HepG2 (cell line): ENCODE data around the gene OSBPL1A. TPM values are rescaled to one million over a fixed set of nuclear protein-coding genes. Genes with fewer than 3 reads are reported as not detected.
A peak's percentile ranks its signal among the peaks of the same experiment; 100 is the strongest.

ENCODE experiments used
- ATAC-seq: fragments of 200-7000 bp; cut with Tn5 transposase; 3 replicates; pipeline ENCODE4 v1.9.1; 2020; ENCODE audit warnings: mild to moderate bottlenecking, moderate library complexity
- Bru-seq: library from RNA; stranded (reverse); fragments of 400-500 nt; gene quantifications from one replicate; lab custom pipeline; 2021; lab: Mats Ljungman, UMichigan
- BruChase-seq, 2 experiments: library from RNA; stranded (reverse); fragments of 400-500 nt; gene quantifications; one replicate each; lab custom pipeline; 2021; lab: Mats Ljungman, UMichigan
- BruUV-seq: library from RNA; stranded (reverse); fragments of 400-500 nt; replicated peaks from 2 replicates; lab custom pipeline; 2021; lab: Mats Ljungman, UMichigan
- CTCF ChIA-PET: fragments of 300-600 bp; formaldehyde crosslinking; extraction: SDS; loops from one replicate; lab custom pipeline; 2021; ENCODE audit warnings: low total read pairs, inconsistent platforms, low intra/inter-chr PET ratio; lab: Yijun Ruan, JAX
- POLR2A ChIA-PET: fragments of 350-600 bp; sonication (Branson Sonifier 250); formaldehyde crosslinking; loops from one replicate; lab custom pipeline; 2020; ENCODE audit warnings: antibody characterized with exemption, inconsistent platforms; lab: Yijun Ruan, JAX
- DNase-seq: peaks from one replicate; pipeline ENCODE4 v3.0.0-alpha.2; 2015; ENCODE audit warnings: low spot score
- FAIRE-seq: peaks from 3 replicates; lab custom pipeline; 2011; peaks lifted over from hg19 to GRCh38; lab: Jason Lieb, UNC
- H2AFZ ChIP-seq: one replicate; pipeline ENCODE4 v1.6.1; 2011; ENCODE audit warnings: low read length, inconsistent platforms
- H3K27ac ChIP-seq: fragments of 300-600 bp; 3 replicates; pipeline ENCODE4 v1.8.0; 2011; ENCODE audit warnings: mixed run types, mild to moderate bottlenecking, mixed read lengths, low read length, inconsistent platforms; ENCODE audit not compliant: insufficient read depth; ENCODE audit errors: extremely low read length
- H3K27me3 ChIP-seq, 2 experiments: fragments of 200-600 bp in 1 of 2; 2 replicates in 1 of 2; 3 replicates in 1 of 2; pipeline versions ENCODE4 v1.6.0 to v1.8.0; 2011; ENCODE audit warnings: low read length in 2 of 2, mild to moderate bottlenecking in 2 of 2, moderate library complexity in 2 of 2, inconsistent platforms in 1 of 2; ENCODE audit not compliant: insufficient read depth in 2 of 2, control insufficient read depth in 1 of 2
- H3K36me3 ChIP-seq, 2 experiments: fragments of 200-600 bp in 1 of 2; replicated peaks in 1 of 2; 2 replicates in 1 of 2; 3 replicates in 1 of 2; pipeline versions ENCODE4 v1.5.1 to v1.8.0; 2011; ENCODE audit warnings: low read length in 2 of 2, inconsistent platforms in 1 of 2; ENCODE audit not compliant: insufficient read depth in 2 of 2, control insufficient read depth in 1 of 2
- H3K4me1 ChIP-seq: 2 replicates; pipeline ENCODE4 v1.5.1; 2012; ENCODE audit warnings: low read length, inconsistent platforms; ENCODE audit not compliant: insufficient read depth
- H3K4me2 ChIP-seq: 2 replicates; pipeline ENCODE4 v1.6.0; 2011; ENCODE audit warnings: low read depth, low read length, inconsistent platforms
- H3K4me3 ChIP-seq, 3 experiments: fragments of 200-600 bp in 1 of 3; sonication (generic), shearing (Covaris generic) in 1 of 3; replicated peaks in 1 of 3; 2 replicates each; pipeline ENCODE4 v1.5.1; 2011 to 2016; ENCODE audit warnings: low read length in 3 of 3, inconsistent platforms in 2 of 3, low read depth in 2 of 3, mild to moderate bottlenecking in 2 of 3, control low read depth in 1 of 3, mixed read lengths in 1 of 3; ENCODE audit not compliant: insufficient read depth in 1 of 3
- H3K79me2 ChIP-seq: one replicate; pipeline ENCODE4 v1.6.1; 2011; ENCODE audit warnings: low read length, inconsistent platforms; ENCODE audit not compliant: insufficient read depth
- H3K9ac ChIP-seq: 2 replicates; pipeline ENCODE4 v1.6.0; 2011; ENCODE audit warnings: mild to moderate bottlenecking, low read depth, low read length, inconsistent platforms; ENCODE audit not compliant: insufficient read depth
- H3K9me3 ChIP-seq: 2 replicates; pipeline ENCODE4 v1.5.1; 2012; ENCODE audit warnings: mild to moderate bottlenecking, low read length
- H4K20me1 ChIP-seq: 2 replicates; pipeline ENCODE4 v1.6.0; 2011; ENCODE audit warnings: inconsistent platforms, mild to moderate bottlenecking, low read length, moderate library complexity; ENCODE audit not compliant: insufficient read depth
- ATAD3A ChIP-seq: sonication (generic); formaldehyde crosslinking; IDR thresholded peaks from 2 replicates; pipeline ENCODE4 v1.4.0; 2020; ENCODE audit warnings: missing genetic modification reagents
- BHLHE40 ChIP-seq: IDR thresholded peaks from 2 replicates; pipeline ENCODE4 v1.6.1; 2011; ENCODE audit warnings: low read length, improper control_type of control experiment
- GABPB1 ChIP-seq: IDR thresholded peaks from 2 replicates; pipeline ENCODE4 v1.6.1; 2016; ENCODE audit warnings: mild to moderate bottlenecking, missing genetic modification reagents, moderate library complexity, missing compliant biosample characterization
- MTF2 ChIP-seq: sonication (generic); formaldehyde crosslinking; IDR thresholded peaks from 2 replicates; pipeline ENCODE4 v1.5.0; 2020; ENCODE audit warnings: missing genetic modification reagents, borderline replicate concordance
- PHF21A ChIP-seq: sonication (generic); formaldehyde crosslinking; IDR thresholded peaks from 2 replicates; pipeline ENCODE4 v1.5.0; 2020; ENCODE audit warnings: mild to moderate bottlenecking, missing genetic modification reagents
- SP5 ChIP-seq: IDR thresholded peaks from 2 replicates; pipeline ENCODE4 v1.6.1; 2016; ENCODE audit warnings: low read depth, borderline replicate concordance
- ZNF777 ChIP-seq: sonication (generic); formaldehyde crosslinking; IDR thresholded peaks from 2 replicates; pipeline ENCODE4 v1.4.0; 2020; ENCODE audit warnings: missing genetic modification reagents
- WGBS: methylation state at CpG from one replicate; pipeline ENCODE4 v1.1.6; 2017; ENCODE audit warnings: low lambda C conversion rate; 5-methylcytosine and 5-hydroxymethylcytosine counted together
- in situ Hi-C: cut with HindIII; loops from 2 replicates; pipeline ENCODE4 v1.10.0; 2017; ENCODE audit warnings: low pct_unique_long_range_greater_than_20kb; ENCODE audit not compliant: extremely low pct_ligation_motif_present
- intact Hi-C: fragments of 100-400 bp; cut with micrococcal nuclease; formaldehyde crosslinking; loops from one replicate; pipeline ENCODE4 v1.10.0; 2022; ENCODE audit not compliant: unreplicated experiment
- long read RNA-seq, 2 experiments: library from RNA in 1 of 2; library from polyadenylated mRNA in 1 of 2; stranded (forward) in 1 of 2; unstranded in 1 of 2; transcript quantifications; one replicate each; pipeline ENCODE4 v2.0.0, GENCODE V29; 2019 to 2022
- polyA minus RNA-seq, 3 experiments: library from RNA; depleted of rRNA, polyadenylated mRNA; stranded (reverse); fragments of >200 nt; gene quantifications; 2 replicates each; pipeline ENCODE4 v1.2.3, GENCODE V29; 2011; ENCODE audit warnings: low replicate concordance in 1 of 3
- polyA plus RNA-seq, 8 experiments: library from polyadenylated mRNA; depleted of rRNA in 3 of 8; stranded (reverse) in 7 of 8; unstranded in 1 of 8; fragments of >200 nt; fragmentation: Illumina TruSeq in 4 of 8; extraction: Trizol in 4 of 8; gene quantifications; 2 replicates each; pipeline versions ENCODE4 v1.2.1 to v1.2.3, GENCODE V29; 2011 to 2016; ENCODE audit warnings: low read depth in 4 of 8, missing spikeins in 1 of 8, mixed read lengths in 1 of 8; ENCODE audit not compliant: insufficient read depth in 1 of 8
- total RNA-seq, 5 experiments: library from RNA; depleted of rRNA; stranded (reverse); fragments of >200 nt; fragmentation: Illumina TruSeq; extraction: Trizol; gene quantifications; 2 replicates each; pipeline ENCODE4 v1.2.3, GENCODE V29; 2016; ENCODE audit warnings: low read depth in 1 of 5
- TF ChIP-seq, protein P1 (sequence below), 2 experiments: sonication (generic) in 1 of 2; formaldehyde crosslinking in 1 of 2; IDR thresholded peaks; 2 replicates each; pipeline versions ENCODE4 v1.5.1 to v1.6.1; 2011 to 2020; ENCODE audit warnings: borderline replicate concordance in 1 of 2, low read depth in 1 of 2, low read length in 1 of 2, mild to moderate bottlenecking in 1 of 2, missing genetic modification reagents in 1 of 2, moderate library complexity in 1 of 2
- TF ChIP-seq, protein P2 (sequence below): sonication (generic); formaldehyde crosslinking; IDR thresholded peaks from 2 replicates; pipeline ENCODE4 v1.4.0; 2020; ENCODE audit warnings: missing genetic modification reagents

Gene OSBPL1A
- total RNA-seq (2016; rRNA removed; fragmentation: Illumina TruSeq; extraction: Trizol): 0.02 and 0.13 TPM in 2 replicates
- total RNA-seq (2016; cell fraction: cytosol; rRNA removed; fragmentation: Illumina TruSeq; extraction: Trizol; ENCODE audit: low read depth): 0.26 TPM in 1 of 2 replicates, not detected in the other
- total RNA-seq (2016; cell fraction: insoluble cytoplasmic fraction; rRNA removed; fragmentation: Illumina TruSeq; extraction: Trizol): 0.13 TPM in 1 of 2 replicates, not detected in the other
- 0.10 TPM in 1 of 2 replicates, not detected in the other for total RNA-seq (2016; cell fraction: membrane; rRNA removed; fragmentation: Illumina TruSeq; extraction: Trizol)
- total RNA-seq (2016; cell fraction: nucleus; rRNA removed; fragmentation: Illumina TruSeq; extraction: Trizol): not detected in 2 replicates
- not detected in 2 replicates for polyA plus RNA-seq (2011; rRNA removed)
- polyA plus RNA-seq (2011; cell fraction: cytosol; rRNA removed): not detected in 2 replicates
- polyA plus RNA-seq (2011; cell fraction: nucleus; rRNA removed): 0.29 TPM in 1 of 2 replicates, not detected in the other
- polyA plus RNA-seq (2012): not detected in 2 replicates
- polyA plus RNA-seq (2016; cell fraction: cytosol; fragmentation: Illumina TruSeq; extraction: Trizol; ENCODE audit: low read depth): not detected in 2 replicates
- 0.20 TPM in 1 of 2 replicates, not detected in the other for polyA plus RNA-seq (2016; cell fraction: insoluble cytoplasmic fraction; fragmentation: Illumina TruSeq; extraction: Trizol; ENCODE audit: low read depth)
- 0.16 TPM in 1 of 2 replicates, not detected in the other for polyA plus RNA-seq (2016; cell fraction: membrane; fragmentation: Illumina TruSeq; extraction: Trizol; ENCODE audit: low read depth)
- polyA plus RNA-seq (2016; cell fraction: nucleus; fragmentation: Illumina TruSeq; extraction: Trizol; ENCODE audit: insufficient read depth, low read depth): not detected in 2 replicates
- 20.2 TPM in 1 of 2 replicates, not detected in the other for polyA minus RNA-seq (2011; rRNA and poly(A)+ RNA removed; ENCODE audit: low replicate concordance)
- 0.18 and 0.49 TPM in 2 replicates for polyA minus RNA-seq (2011; cell fraction: cytosol; rRNA and poly(A)+ RNA removed)
- 0.26 TPM in 1 of 2 replicates, not detected in the other for polyA minus RNA-seq (2011; cell fraction: nucleus; rRNA and poly(A)+ RNA removed)
- percentile 7 among the genes with signal in this experiment for Bru-seq, nascent RNA
- percentile 10 among the genes with signal in this experiment for BruChase-seq, experiment 1, labeled RNA remaining after a 6-hour chase
- BruChase-seq, experiment 2, labeled RNA remaining after a 2-hour chase: percentile 8 among the genes with signal in this experiment
- long read RNA-seq, experiment 1: 0 reads
- long read RNA-seq, experiment 2, partial matches to known transcripts: 0 of 1 reads
- long read RNA-seq, experiment 2, other reads (novel, unspliced or antisense): 1 of 1 reads

DNA sequence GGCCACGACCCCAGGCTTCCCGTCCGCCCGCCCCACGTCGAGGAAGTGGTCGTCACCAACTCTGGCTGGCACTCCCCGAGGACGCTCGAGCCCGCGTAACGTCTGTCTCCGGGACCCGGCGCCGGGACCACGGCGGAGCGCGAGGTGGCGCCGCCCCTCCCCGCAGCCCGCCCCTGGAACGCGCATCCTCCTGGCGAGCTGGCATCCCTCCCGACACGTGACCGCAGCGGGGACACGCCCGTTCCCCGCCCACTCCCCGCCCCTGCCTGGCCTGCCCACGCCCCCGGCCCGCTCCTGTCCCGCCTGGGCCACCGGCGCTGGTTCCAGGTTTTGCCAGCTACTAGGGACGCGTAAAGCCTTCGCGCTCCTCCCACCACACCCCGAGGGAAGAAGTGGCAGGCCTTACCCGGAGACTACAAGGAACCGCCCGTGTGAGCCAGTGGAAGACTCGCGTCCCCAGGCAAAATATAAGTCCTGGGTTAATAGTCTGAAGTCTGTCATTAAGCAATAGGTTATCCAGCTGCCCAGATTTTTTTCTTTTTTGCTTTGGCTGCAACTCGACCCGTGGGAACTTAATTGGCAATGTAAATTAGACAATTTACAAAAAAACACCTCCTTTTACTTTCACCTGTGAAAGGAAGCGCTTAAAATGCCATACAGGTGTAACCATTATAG lies at the start of gene OSBPL1A:
Gene OSBPL1A, minus strand, starts transcription at position 131 of the 675 bp plus-strand sequence. CDS start 20,291 bp downstream, outside the sequence.
- H4K20me1 ChIP-seq: no peaks in the 10 kb centered on the region
- H3K9me3 ChIP-seq: no peaks in the 10 kb centered on the region
- no peaks in the 10 kb centered on the region for H3K36me3 ChIP-seq
- peaks cover 7% of the 10 kb centered on the region; the same call in 1 of the 2 replicates for H3K4me1 ChIP-seq
- peak within 1 kb of the TSS in 2 of 3 experiments; percentile 31 to 46; a peak in 4 of 6 replicates for H3K4me3 ChIP-seq
- 35% methylated on average over 8 of the region's 55 CpGs for WGBS
- in situ Hi-C loops (no loop called here), intact Hi-C loops (loop anchor here (2.0 kb wide), 1 partner anchor 39 kb away; no protein-coding TSS in a partner anchor)
- POLR2A ChIA-PET: no interaction called here
- no peak within 1 kb of the TSS for H3K27ac ChIP-seq
- H3K4me2 ChIP-seq: peak within 1 kb of the TSS; percentile 42
- FAIRE-seq (no peak), ATAC-seq (peak; percentile 90), DNase-seq (peak; percentile 28)
- CTCF ChIA-PET: no interaction called here
- H3K27me3 ChIP-seq: peaks cover 0 to 33% of the 10 kb centered on the region in 2 experiments
- no TSS peak for BruUV-seq
- H2AFZ ChIP-seq: no peak within 1 kb of the TSS
- H3K9ac ChIP-seq: no peak within 1 kb of the TSS
- no peaks in the 10 kb centered on the region for H3K79me2 ChIP-seq
- 0 out of 2 replicates have a peak, but pooled peaks have one; percentile 39 for TF ChIP-seq BHLHE40
- TF ChIP-seq ATAD3A (CRISPR knock-in tag): no peak
- peak; percentile 71 for TF ChIP-seq ZNF777
- peak; percentile 43; the same call in 1 of the 2 replicates for TF ChIP-seq GABPB1 (CRISPR knock-in tag)
- no peak for TF ChIP-seq PHF21A (CRISPR knock-in tag)
- peak; percentile 97; the same call in 1 of the 2 replicates for TF ChIP-seq MTF2 (CRISPR knock-in tag)
- TF ChIP-seq, protein P1, sequence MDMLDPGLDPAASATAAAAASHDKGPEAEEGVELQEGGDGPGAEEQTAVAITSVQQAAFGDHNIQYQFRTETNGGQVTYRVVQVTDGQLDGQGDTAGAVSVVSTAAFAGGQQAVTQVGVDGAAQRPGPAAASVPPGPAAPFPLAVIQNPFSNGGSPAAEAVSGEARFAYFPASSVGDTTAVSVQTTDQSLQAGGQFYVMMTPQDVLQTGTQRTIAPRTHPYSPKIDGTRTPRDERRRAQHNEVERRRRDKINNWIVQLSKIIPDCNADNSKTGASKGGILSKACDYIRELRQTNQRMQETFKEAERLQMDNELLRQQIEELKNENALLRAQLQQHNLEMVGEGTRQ (IDR thresholded peaks at IDR 0.05; ENCODE audit: low read depth, low read length): peak; percentile 10; the same call in 1 of the 2 replicates
- TF ChIP-seq, protein P1 (CRISPR knock-in tag; IDR thresholded peaks at IDR 0.05; ENCODE audit: borderline replicate concordance): no peak; the same call in 1 of the 2 replicates
- peak; percentile 43; the same call in 1 of the 2 replicates for TF ChIP-seq SP5 (CRISPR knock-in tag)
- TF ChIP-seq, protein P2, sequence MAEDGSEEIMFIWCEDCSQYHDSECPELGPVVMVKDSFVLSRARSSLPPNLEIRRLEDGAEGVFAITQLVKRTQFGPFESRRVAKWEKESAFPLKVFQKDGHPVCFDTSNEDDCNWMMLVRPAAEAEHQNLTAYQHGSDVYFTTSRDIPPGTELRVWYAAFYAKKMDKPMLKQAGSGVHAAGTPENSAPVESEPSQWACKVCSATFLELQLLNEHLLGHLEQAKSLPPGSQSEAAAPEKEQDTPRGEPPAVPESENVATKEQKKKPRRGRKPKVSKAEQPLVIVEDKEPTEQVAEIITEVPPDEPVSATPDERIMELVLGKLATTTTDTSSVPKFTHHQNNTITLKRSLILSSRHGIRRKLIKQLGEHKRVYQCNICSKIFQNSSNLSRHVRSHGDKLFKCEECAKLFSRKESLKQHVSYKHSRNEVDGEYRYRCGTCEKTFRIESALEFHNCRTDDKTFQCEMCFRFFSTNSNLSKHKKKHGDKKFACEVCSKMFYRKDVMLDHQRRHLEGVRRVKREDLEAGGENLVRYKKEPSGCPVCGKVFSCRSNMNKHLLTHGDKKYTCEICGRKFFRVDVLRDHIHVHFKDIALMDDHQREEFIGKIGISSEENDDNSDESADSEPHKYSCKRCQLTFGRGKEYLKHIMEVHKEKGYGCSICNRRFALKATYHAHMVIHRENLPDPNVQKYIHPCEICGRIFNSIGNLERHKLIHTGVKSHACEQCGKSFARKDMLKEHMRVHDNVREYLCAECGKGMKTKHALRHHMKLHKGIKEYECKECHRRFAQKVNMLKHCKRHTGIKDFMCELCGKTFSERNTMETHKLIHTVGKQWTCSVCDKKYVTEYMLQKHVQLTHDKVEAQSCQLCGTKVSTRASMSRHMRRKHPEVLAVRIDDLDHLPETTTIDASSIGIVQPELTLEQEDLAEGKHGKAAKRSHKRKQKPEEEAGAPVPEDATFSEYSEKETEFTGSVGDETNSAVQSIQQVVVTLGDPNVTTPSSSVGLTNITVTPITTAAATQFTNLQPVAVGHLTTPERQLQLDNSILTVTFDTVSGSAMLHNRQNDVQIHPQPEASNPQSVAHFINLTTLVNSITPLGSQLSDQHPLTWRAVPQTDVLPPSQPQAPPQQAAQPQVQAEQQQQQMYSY (CRISPR knock-in tag): peak; percentile 92
